SU-DHL-6 (cell line): ENCODE data around the gene CCDC85C.

Experiments
- H2AFZ ChIP-seq: fragments of 200-600 bp; sonication (generic); 2 replicates; pipeline ENCODE4 v1.6.1; 2014; ENCODE audit warnings: low read depth, mild to moderate bottlenecking, moderate library complexity, mixed read lengths, antibody characterized with exemption, low read length; ENCODE audit not compliant: severe bottlenecking
- H3F3A ChIP-seq: fragments of 200-600 bp; shearing (Covaris generic); 2 replicates; pipeline ENCODE4 v1.6.0; 2016; ENCODE audit warnings: antibody characterized with exemption, mild to moderate bottlenecking; ENCODE audit not compliant: insufficient read depth
- H3K27ac ChIP-seq: fragments of 200-600 bp; sonication (generic); 2 replicates; pipeline ENCODE4 v1.5.1; 2016; ENCODE audit warnings: low read depth, mild to moderate bottlenecking, low read length, moderate library complexity, mixed read lengths
- H3K27me3 ChIP-seq: fragments of 200-600 bp; sonication (generic), shearing (Covaris generic); 2 replicates; pipeline ENCODE4 v1.6.0; 2014; ENCODE audit warnings: mild to moderate bottlenecking, low read length
- H3K36me3 ChIP-seq: fragments of 200-600 bp; sonication (generic); 2 replicates; pipeline ENCODE4 v1.6.1; 2014; ENCODE audit warnings: mild to moderate bottlenecking, low read length, mixed read lengths
- H3K4me2 ChIP-seq: fragments of 300-600, 200-600 bp; shearing (Covaris generic), sonication (generic); 2 replicates; pipeline ENCODE4 v1.6.0; 2014; ENCODE audit warnings: low read length, low read depth, mild to moderate bottlenecking; ENCODE audit not compliant: poor library complexity, severe bottlenecking
- H3K4me3 ChIP-seq: fragments of 200-600 bp; sonication (generic); 2 replicates; pipeline ENCODE4 v1.5.1; 2014; ENCODE audit warnings: antibody characterized with exemption, low read length, mild to moderate bottlenecking, mixed read lengths; ENCODE audit not compliant: insufficient read depth, poor library complexity, severe bottlenecking
- H3K79me2 ChIP-seq: fragments of 200-600 bp; sonication (generic); 2 replicates; pipeline ENCODE4 v1.6.1; 2014; ENCODE audit warnings: mild to moderate bottlenecking, low read length, moderate library complexity; ENCODE audit not compliant: insufficient read depth
- H3K9ac ChIP-seq: fragments of 200-600 bp; sonication (generic); 2 replicates; pipeline ENCODE4 v1.7.0; 2014; ENCODE audit warnings: mild to moderate bottlenecking, low read length
- H3K9me2 ChIP-seq: fragments of 200-600 bp; sonication (generic); replicated peaks from 2 replicates; pipeline ENCODE4 v1.6.1; 2014; ENCODE audit warnings: low read length; ENCODE audit not compliant: insufficient read depth
- H3K9me3 ChIP-seq: fragments of 200-600 bp; sonication (generic); 2 replicates; pipeline ENCODE4 v1.6.1; 2014; ENCODE audit warnings: low read length, mixed read lengths; ENCODE audit not compliant: insufficient read depth
- H4K20me1 ChIP-seq: fragments of 200-600 bp; sonication (generic); 2 replicates; pipeline ENCODE4 v1.6.1; 2014; ENCODE audit warnings: low read depth, mild to moderate bottlenecking, antibody characterized with exemption, low read length, moderate library complexity, mixed read lengths
- EZH2phosphoT487 ChIP-seq: fragments of 200-600 bp; sonication (generic), shearing (Covaris generic); conservative IDR thresholded peaks from 2 replicates; pipeline ENCODE4 v1.6.1; 2018; ENCODE audit warnings: mild to moderate bottlenecking, antibody characterized with exemption, low read length, moderate library complexity, mixed read lengths
- TF ChIP-seq, protein P1 (sequence below): fragments of 200-600 bp; sonication (generic); IDR thresholded peaks from one replicate; pipeline ENCODE4 v1.5.1; 2017; ENCODE audit warnings: antibody characterized with exemption, mild to moderate bottlenecking, low read length, moderate library complexity; ENCODE audit not compliant: insufficient read depth, poor library complexity, severe bottlenecking

CCDC85C gene

DNA sequence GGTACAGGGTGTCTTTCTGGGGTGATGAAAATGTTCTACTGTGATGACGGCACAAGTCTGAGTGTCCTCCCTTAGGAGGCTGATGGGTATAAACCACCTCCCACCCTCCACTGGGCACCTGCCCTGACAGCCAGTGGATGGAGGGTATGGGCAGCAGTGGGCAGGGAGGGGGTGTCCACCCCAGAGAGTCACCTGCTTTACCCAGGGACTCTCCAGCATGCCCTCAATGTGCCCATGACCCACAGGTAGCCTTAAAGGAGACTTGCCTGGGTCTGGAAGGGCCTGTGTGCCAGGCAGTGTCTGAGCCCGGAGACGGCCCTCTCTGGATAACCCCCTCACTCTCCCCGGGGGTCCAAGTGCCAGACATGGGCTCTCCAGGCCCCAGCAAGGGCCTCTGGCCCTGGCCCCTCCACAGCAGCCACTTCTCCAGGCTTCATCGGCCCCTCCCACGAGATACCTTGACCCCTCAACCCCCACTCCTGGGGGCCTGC lies 84.0 kb downstream of the CCDC85C start:
- Histone ChIP-seq H3K4me2 (no peak overlapping the region), H4K20me1 (no peaks in the 10 kb centered on the region), H3K9ac (no peak overlapping the region), H3K27ac (no peak overlapping the region), H3K9me3 (no peaks in the 10 kb centered on the region), H3K9me2 (no peaks in the 10 kb centered on the region), H3K79me2 (no peaks in the 10 kb centered on the region), H3K36me3 (no peaks in the 10 kb centered on the region), H3K27me3 (no peaks in the 10 kb centered on the region), H3K4me3 (no peak overlapping the region), H3F3A (no peaks in the 10 kb centered on the region), H2AFZ (no peak overlapping the region)
- TF ChIP-seq, protein P1, sequence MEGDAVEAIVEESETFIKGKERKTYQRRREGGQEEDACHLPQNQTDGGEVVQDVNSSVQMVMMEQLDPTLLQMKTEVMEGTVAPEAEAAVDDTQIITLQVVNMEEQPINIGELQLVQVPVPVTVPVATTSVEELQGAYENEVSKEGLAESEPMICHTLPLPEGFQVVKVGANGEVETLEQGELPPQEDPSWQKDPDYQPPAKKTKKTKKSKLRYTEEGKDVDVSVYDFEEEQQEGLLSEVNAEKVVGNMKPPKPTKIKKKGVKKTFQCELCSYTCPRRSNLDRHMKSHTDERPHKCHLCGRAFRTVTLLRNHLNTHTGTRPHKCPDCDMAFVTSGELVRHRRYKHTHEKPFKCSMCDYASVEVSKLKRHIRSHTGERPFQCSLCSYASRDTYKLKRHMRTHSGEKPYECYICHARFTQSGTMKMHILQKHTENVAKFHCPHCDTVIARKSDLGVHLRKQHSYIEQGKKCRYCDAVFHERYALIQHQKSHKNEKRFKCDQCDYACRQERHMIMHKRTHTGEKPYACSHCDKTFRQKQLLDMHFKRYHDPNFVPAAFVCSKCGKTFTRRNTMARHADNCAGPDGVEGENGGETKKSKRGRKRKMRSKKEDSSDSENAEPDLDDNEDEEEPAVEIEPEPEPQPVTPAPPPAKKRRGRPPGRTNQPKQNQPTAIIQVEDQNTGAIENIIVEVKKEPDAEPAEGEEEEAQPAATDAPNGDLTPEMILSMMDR = no peak
- TF ChIP-seq EZH2phosphoT487 = no peak

DNA sequence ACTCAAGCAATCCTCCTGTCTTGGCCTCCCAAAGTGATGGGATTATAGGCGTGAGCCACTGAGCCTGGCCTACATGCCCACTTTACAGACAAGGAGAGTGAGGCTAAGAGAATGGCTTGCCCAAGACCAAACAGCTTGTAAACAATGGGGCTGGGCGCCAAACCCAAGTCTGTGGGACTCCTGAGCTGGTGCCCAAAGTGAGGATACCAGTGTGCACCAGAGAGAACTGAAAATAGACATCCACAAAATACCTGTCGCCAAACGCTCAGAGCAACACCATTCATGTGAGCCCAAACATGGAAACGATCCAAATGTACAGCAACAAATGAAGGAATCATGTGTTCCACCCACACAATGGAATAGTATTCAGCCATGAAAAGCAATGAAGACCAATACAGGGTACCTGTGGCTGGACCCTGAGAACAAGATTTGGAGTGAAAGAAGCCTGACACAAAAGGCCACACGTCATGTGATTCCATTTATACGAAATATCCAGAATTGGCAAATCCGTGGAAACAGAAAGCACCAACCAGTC lies 84.6 kb downstream of the CCDC85C start:
- H4K20me1 ChIP-seq = no peaks in the 10 kb centered on the region
- no peak overlapping the region for H3K27ac ChIP-seq
- no peaks in the 10 kb centered on the region for H3K79me2 ChIP-seq
- no peaks in the 10 kb centered on the region for H3F3A ChIP-seq
- no peak overlapping the region for H3K4me3 ChIP-seq
- no peaks in the 10 kb centered on the region for H3K9me2 ChIP-seq
- TF ChIP-seq EZH2phosphoT487 = no peak
- TF ChIP-seq, protein P1 = no peak
- H2AFZ ChIP-seq = no peak overlapping the region
- H3K27me3 ChIP-seq = no peaks in the 10 kb centered on the region
- H3K9me3 ChIP-seq = no peaks in the 10 kb centered on the region
- H3K36me3 ChIP-seq = no peaks in the 10 kb centered on the region
- no peak overlapping the region for H3K9ac ChIP-seq
- H3K4me2 ChIP-seq = no peak overlapping the region

- Histone ChIP-seq H4K20me1 (no peaks in the 10 kb centered on the region), H2AFZ (no peak overlapping the region), H3K9me3 (no peaks in the 10 kb centered on the region), H3K4me3 (no peak overlapping the region), H3K9ac (no peak overlapping the region), H3K36me3 (no peaks in the 10 kb centered on the region), H3K27ac (no peak overlapping the region), H3F3A (no peaks in the 10 kb centered on the region), H3K79me2 (no peaks in the 10 kb centered on the region), H3K9me2 (no peaks in the 10 kb centered on the region), H3K27me3 (no peaks in the 10 kb centered on the region), H3K4me2 (no peak overlapping the region)
- TF ChIP-seq, protein P1 = peak; percentile 89
- TF ChIP-seq EZH2phosphoT487 = no peak
Measured at GRCh38 chr14:99518441-99519346, 85.3 kb downstream of the CCDC85C start.
